Measurements from ENCODE around the gene MAP3K6. TPM values are rescaled to one million over a fixed set of nuclear protein-coding genes. Genes with fewer than 3 reads are reported as not detected.
"Not testable (repeated sequence)": the region's sequence is repeated elsewhere in the genome, so short reads cannot be mapped to it uniquely, and the experiment has no call there.

MAP3K6 gene
- 26.4 TPM for polyA plus RNA-seq (2013, experiment 1 of 2)
- polyA plus RNA-seq (2013, experiment 2 of 2) = 19.3 TPM

- WGBS, 2 experiments (ENCODE audit: insufficient coverage in 2 of 2) = 0% methylated on average over 55 to 65 of the region's 67 CpGs
Measured at GRCh38 chr1:27366411-27367159, at the start of gene MAP3K6. MAP3K6 (minus strand) TSS chr1:27366961; CDS start chr1:27366597, 364 bp downstream.

GRCh38 chr1:27414091-27414490 lies 47.3 kb upstream of the MAP3K6 start:
- no peak overlapping the region for H3K27ac ChIP-seq (ENCODE audit: low read depth, low read length, severe bottlenecking)
- H3K4me3 ChIP-seq (ENCODE audit: extremely low read depth, insufficient read depth, low read length, poor library complexity, severe bottlenecking) = no peak overlapping the region
- peaks cover 13% of the 10 kb centered on the region for H3K4me1 ChIP-seq (ENCODE audit: control insufficient read depth, insufficient read depth, low read length, poor library complexity, severe bottlenecking)
- H3K36me3 ChIP-seq (ENCODE audit: control insufficient read depth, insufficient read depth, low read length) = peaks cover 91% of the 10 kb centered on the region
- WGBS, 2 experiments (ENCODE audit: insufficient coverage in 2 of 2) = 80% methylated on average over 1 of the region's 1 CpG; no CpG with 5 or more reads in 1 of the 2 experiments
- no peaks in the 10 kb centered on the region for H3K9me3 ChIP-seq (ENCODE audit: control insufficient read depth, low read length)

More at GRCh38 chr1:27366411-27367159, at the start of gene MAP3K6:
- Histone ChIP-seq H3K9me3 (ENCODE audit: control insufficient read depth, low read length) (no peaks in the 10 kb centered on the region), H3K4me1 (ENCODE audit: control insufficient read depth, insufficient read depth, low read length, poor library complexity, severe bottlenecking) (peaks cover 15% of the 10 kb centered on the region), H3K27ac (ENCODE audit: low read depth, low read length, severe bottlenecking) (peak within 1 kb of the TSS; percentile 92), H3K4me3 (ENCODE audit: extremely low read depth, insufficient read depth, low read length, poor library complexity, severe bottlenecking) (peak within 1 kb of the TSS; percentile 67), H3K36me3 (ENCODE audit: control insufficient read depth, insufficient read depth, low read length) (peaks cover 4% of the 10 kb centered on the region)

GRCh38 chr1:27413004-27413403 lies 46.2 kb upstream of the MAP3K6 start:
- WGBS, 2 experiments (ENCODE audit: insufficient coverage in 2 of 2) = 100% methylated on average over 2 of the region's 4 CpGs
- Histone ChIP-seq H3K4me1 (ENCODE audit: control insufficient read depth, insufficient read depth, low read length, poor library complexity, severe bottlenecking) (peaks cover 4% of the 10 kb centered on the region), H3K4me3 (ENCODE audit: extremely low read depth, insufficient read depth, low read length, poor library complexity, severe bottlenecking) (no peak overlapping the region), H3K9me3 (ENCODE audit: control insufficient read depth, low read length) (no peaks in the 10 kb centered on the region), H3K36me3 (ENCODE audit: control insufficient read depth, insufficient read depth, low read length) (peaks cover 96% of the 10 kb centered on the region), H3K27ac (ENCODE audit: low read depth, low read length, severe bottlenecking) (no peak overlapping the region)

- Histone ChIP-seq H3K36me3 (ENCODE audit: control insufficient read depth, insufficient read depth, low read length) (peaks cover 97% of the 10 kb centered on the region), H3K4me3 (ENCODE audit: extremely low read depth, insufficient read depth, low read length, poor library complexity, severe bottlenecking) (no peak overlapping the region), H3K9me3 (ENCODE audit: control insufficient read depth, low read length) (no peaks in the 10 kb centered on the region), H3K27ac (ENCODE audit: low read depth, low read length, severe bottlenecking) (no peak overlapping the region), H3K4me1 (ENCODE audit: control insufficient read depth, insufficient read depth, low read length, poor library complexity, severe bottlenecking) (no peaks in the 10 kb centered on the region)
- 92 to 97% methylated on average over 2 to 3 of the region's 4 CpGs for WGBS, 2 experiments (ENCODE audit: insufficient coverage in 2 of 2)
Measured at GRCh38 chr1:27412502-27412901, 45.7 kb upstream of the MAP3K6 start.

GRCh38 chr1:27410709-27411108 lies 43.9 kb upstream of the MAP3K6 start:
- Histone ChIP-seq H3K27ac (ENCODE audit: low read depth, low read length, severe bottlenecking) (no peak overlapping the region), H3K36me3 (ENCODE audit: control insufficient read depth, insufficient read depth, low read length) (peaks cover 86% of the 10 kb centered on the region), H3K9me3 (ENCODE audit: control insufficient read depth, low read length) (no peaks in the 10 kb centered on the region), H3K4me1 (ENCODE audit: control insufficient read depth, insufficient read depth, low read length, poor library complexity, severe bottlenecking) (peaks cover 10% of the 10 kb centered on the region), H3K4me3 (ENCODE audit: extremely low read depth, insufficient read depth, low read length, poor library complexity, severe bottlenecking) (no peak overlapping the region)
- 100% methylated on average over 2 of the region's 2 CpGs for WGBS, 2 experiments (ENCODE audit: insufficient coverage in 2 of 2)

- peaks cover 20% of the 10 kb centered on the region for H3K4me1 ChIP-seq (ENCODE audit: control insufficient read depth, insufficient read depth, low read length, poor library complexity, severe bottlenecking)
- no peak overlapping the region for H3K4me3 ChIP-seq (ENCODE audit: extremely low read depth, insufficient read depth, low read length, poor library complexity, severe bottlenecking)
- H3K27ac ChIP-seq (ENCODE audit: low read depth, low read length, severe bottlenecking) = no peak overlapping the region
- H3K36me3 ChIP-seq (ENCODE audit: control insufficient read depth, insufficient read depth, low read length) = peaks cover 80% of the 10 kb centered on the region
- no peaks in the 10 kb centered on the region for H3K9me3 ChIP-seq (ENCODE audit: control insufficient read depth, low read length)
- 80 to 97% methylated on average over 1 to 4 of the region's 11 CpGs for WGBS, 2 experiments (ENCODE audit: insufficient coverage in 2 of 2)
Measured at GRCh38 chr1:27409669-27410068, 42.9 kb upstream of the MAP3K6 start.

- H3K9me3 ChIP-seq (ENCODE audit: control insufficient read depth, low read length) = no peaks in the 10 kb centered on the region
- peaks cover 78% of the 10 kb centered on the region for H3K36me3 ChIP-seq (ENCODE audit: control insufficient read depth, insufficient read depth, low read length)
- H3K4me1 ChIP-seq (ENCODE audit: control insufficient read depth, insufficient read depth, low read length, poor library complexity, severe bottlenecking) = peaks cover 34% of the 10 kb centered on the region
- no peak overlapping the region for H3K4me3 ChIP-seq (ENCODE audit: extremely low read depth, insufficient read depth, low read length, poor library complexity, severe bottlenecking)
- WGBS, 2 experiments (ENCODE audit: insufficient coverage in 2 of 2) = 98% methylated on average over 6 to 9 of the region's 9 CpGs
- H3K27ac ChIP-seq (ENCODE audit: low read depth, low read length, severe bottlenecking) = no peak overlapping the region
Measured at GRCh38 chr1:27408151-27408550, 41.4 kb upstream of the MAP3K6 start.

GRCh38 chr1:27406791-27407190 lies 40.0 kb upstream of the MAP3K6 start:
- H3K9me3 ChIP-seq (ENCODE audit: control insufficient read depth, low read length); H3K4me3 ChIP-seq (ENCODE audit: extremely low read depth, insufficient read depth, low read length, poor library complexity, severe bottlenecking): not testable (repeated sequence)
- Histone ChIP-seq H3K4me1 (ENCODE audit: control insufficient read depth, insufficient read depth, low read length, poor library complexity, severe bottlenecking) (peaks cover 38% of the 10 kb centered on the region), H3K27ac (ENCODE audit: low read depth, low read length, severe bottlenecking) (peak overlapping the region; percentile 36), H3K36me3 (ENCODE audit: control insufficient read depth, insufficient read depth, low read length) (peaks cover 69% of the 10 kb centered on the region)
- WGBS, 2 experiments (ENCODE audit: insufficient coverage in 2 of 2) = 100% methylated on average over 2 of the region's 2 CpGs

- Histone ChIP-seq H3K9me3 (ENCODE audit: control insufficient read depth, low read length) (no peaks in the 10 kb centered on the region), H3K27ac (ENCODE audit: low read depth, low read length, severe bottlenecking) (peak overlapping the region; percentile 36), H3K4me1 (ENCODE audit: control insufficient read depth, insufficient read depth, low read length, poor library complexity, severe bottlenecking) (peaks cover 38% of the 10 kb centered on the region), H3K36me3 (ENCODE audit: control insufficient read depth, insufficient read depth, low read length) (peaks cover 65% of the 10 kb centered on the region), H3K4me3 (ENCODE audit: extremely low read depth, insufficient read depth, low read length, poor library complexity, severe bottlenecking) (no peak overlapping the region)
- WGBS, 2 experiments (ENCODE audit: insufficient coverage in 2 of 2) = 74 to 94% methylated on average over 2 to 3 of the region's 4 CpGs
Measured at GRCh38 chr1:27406362-27406680, 39.6 kb upstream of the MAP3K6 start.

- H3K36me3 ChIP-seq (ENCODE audit: control insufficient read depth, insufficient read depth, low read length) = peaks cover 59% of the 10 kb centered on the region
- H3K4me3 ChIP-seq (ENCODE audit: extremely low read depth, insufficient read depth, low read length, poor library complexity, severe bottlenecking); H3K9me3 ChIP-seq (ENCODE audit: control insufficient read depth, low read length): not testable (repeated sequence)
- WGBS, 2 experiments (ENCODE audit: insufficient coverage in 2 of 2) = 53 to 61% methylated on average over 4 to 8 of the region's 18 CpGs
- H3K27ac ChIP-seq (ENCODE audit: low read depth, low read length, severe bottlenecking) = peak overlapping the region; percentile 59
- H3K4me1 ChIP-seq (ENCODE audit: control insufficient read depth, insufficient read depth, low read length, poor library complexity, severe bottlenecking) = peaks cover 38% of the 10 kb centered on the region
Measured at GRCh38 chr1:27405598-27406361, 39.0 kb upstream of the MAP3K6 start.

- H3K4me3 ChIP-seq (ENCODE audit: extremely low read depth, insufficient read depth, low read length, poor library complexity, severe bottlenecking) = no peak overlapping the region
- WGBS, 2 experiments (ENCODE audit: insufficient coverage in 2 of 2) = 51 to 53% methylated on average over 12 of the region's 13 CpGs
- H3K4me1 ChIP-seq (ENCODE audit: control insufficient read depth, insufficient read depth, low read length, poor library complexity, severe bottlenecking) = peaks cover 38% of the 10 kb centered on the region
- peaks cover 53% of the 10 kb centered on the region for H3K36me3 ChIP-seq (ENCODE audit: control insufficient read depth, insufficient read depth, low read length)
- H3K27ac ChIP-seq (ENCODE audit: low read depth, low read length, severe bottlenecking) = peak overlapping the region; percentile 59
- no peaks in the 10 kb centered on the region for H3K9me3 ChIP-seq (ENCODE audit: control insufficient read depth, low read length)
Measured at GRCh38 chr1:27405074-27405473, 38.3 kb upstream of the MAP3K6 start.
